Muscle of leg (tissue), 11 donors: ENCODE data around the gene PDPK1. TPM values are rescaled to one million over a fixed set of nuclear protein-coding genes. Genes with fewer than 3 reads are reported as not detected.

ENCODE experiments used
- DNase-seq: peaks from one replicate; pipeline ENCODE4 v3.0.0; 2013
- H3K27ac ChIP-seq: one replicate; pipeline ENCODE4 v1.5.1; 2013; ENCODE audit warnings: mild to moderate bottlenecking, low read length, control low read depth
- H3K27me3 ChIP-seq: one replicate; pipeline ENCODE4 v1.6.1; 2013; ENCODE audit warnings: low read length; ENCODE audit not compliant: control insufficient read depth, insufficient read depth
- H3K36me3 ChIP-seq: one replicate; pipeline ENCODE4 v1.6.1; 2013; ENCODE audit warnings: low read length; ENCODE audit not compliant: control insufficient read depth, insufficient read depth
- H3K4me1 ChIP-seq: one replicate; pipeline ENCODE4 v1.6.1; 2013; ENCODE audit warnings: low read length; ENCODE audit not compliant: control insufficient read depth, insufficient read depth
- H3K4me3 ChIP-seq: one replicate; pipeline ENCODE4 v1.5.1; 2013; ENCODE audit warnings: low read length, control low read depth
- H3K9me3 ChIP-seq: replicated peaks from 2 replicates; pipeline ENCODE4 v1.6.1; 2013; ENCODE audit warnings: low read depth, low read length; ENCODE audit not compliant: control insufficient read depth
- WGBS: methylation state at CpG from one replicate; pipeline ENCODE4 v1.1.5; 2013; ENCODE audit warnings: missing lambda C conversion rate; ENCODE audit not compliant: insufficient coverage; 5-methylcytosine and 5-hydroxymethylcytosine counted together
- polyA plus RNA-seq, 8 donors: library from polyadenylated mRNA; unstranded; fragments of 120-200 nt; gene quantifications; one replicate each; pipeline versions ENCODE4 v1.2.1 to v1.2.3, GENCODE V29; 2013; ENCODE audit warnings: inconsistent platforms in 1 of 8, low replicate concordance in 1 of 8; ENCODE audit not compliant: insufficient read length in 8 of 8, insufficient read depth in 1 of 8
- total RNA-seq: library from RNA; stranded (reverse); fragments of 120-200 nt; gene quantifications from one replicate; pipeline ENCODE4 v1.2.4, GENCODE V29; 2013

PDPK1 gene
- total and polyA plus RNA-seq, 9 donors: 14.9 to 37.3 (median 28.3) TPM

GRCh38 chr16:2496223-2497115 lies 41.4 kb upstream of the PDPK1 start:
- no peaks in the 10 kb centered on the region for H3K27me3 ChIP-seq
- WGBS: 91% methylated on average over 62 of the region's 62 CpGs
- DNase-seq: no peak
- no peaks in the 10 kb centered on the region for H3K9me3 ChIP-seq
- peaks cover 31% of the 10 kb centered on the region for H3K4me1 ChIP-seq
- H3K36me3 ChIP-seq: peaks cover 54% of the 10 kb centered on the region
- no peak overlapping the region for H3K4me3 ChIP-seq
- H3K27ac ChIP-seq: peak overlapping the region; percentile 65

GRCh38 chr16:2497116-2497630 lies 40.6 kb upstream of the PDPK1 start:
- H3K27ac ChIP-seq: peak overlapping the region; percentile 65
- H3K9me3 ChIP-seq: no peaks in the 10 kb centered on the region
- peak; percentile 73 for DNase-seq
- H3K4me3 ChIP-seq: no peak overlapping the region
- no peaks in the 10 kb centered on the region for H3K27me3 ChIP-seq
- H3K36me3 ChIP-seq: peaks cover 54% of the 10 kb centered on the region
- H3K4me1 ChIP-seq: peaks cover 38% of the 10 kb centered on the region
- 46% methylated on average over 17 of the region's 21 CpGs for WGBS

- Histone ChIP-seq H3K36me3 (peaks cover 54% of the 10 kb centered on the region), H3K27ac (peak overlapping the region; percentile 65), H3K27me3 (no peaks in the 10 kb centered on the region), H3K4me1 (peaks cover 46% of the 10 kb centered on the region), H3K4me3 (no peak overlapping the region), H3K9me3 (no peaks in the 10 kb centered on the region)
- no peak for DNase-seq
- 80% methylated on average over 24 of the region's 26 CpGs for WGBS
These were observed 39.9 kb upstream of the PDPK1 start for GRCh38 chr16:2497695-2498484.

- Histone ChIP-seq H3K9me3 (no peaks in the 10 kb centered on the region), H3K4me3 (no peak overlapping the region), H3K36me3 (peaks cover 51% of the 10 kb centered on the region), H3K27ac (no peak overlapping the region), H3K4me1 (peaks cover 47% of the 10 kb centered on the region), H3K27me3 (no peaks in the 10 kb centered on the region)
- WGBS: 75% methylated on average over 8 of the region's 15 CpGs
- DNase-seq: no peak
These were observed 39.1 kb upstream of the PDPK1 start for GRCh38 chr16:2498531-2499253.

- WGBS: 80% methylated on average over 2 of the region's 6 CpGs
- Histone ChIP-seq H3K9me3 (no peaks in the 10 kb centered on the region), H3K27ac (no peak overlapping the region), H3K4me3 (no peak overlapping the region), H3K4me1 (peaks cover 47% of the 10 kb centered on the region), H3K27me3 (no peaks in the 10 kb centered on the region), H3K36me3 (peaks cover 47% of the 10 kb centered on the region)
- DNase-seq: no peak
These were observed 38.4 kb upstream of the PDPK1 start for GRCh38 chr16:2499454-2499853.

- WGBS: 87% methylated on average over 26 of the region's 29 CpGs
- Histone ChIP-seq H3K27me3 (no peaks in the 10 kb centered on the region), H3K9me3 (no peaks in the 10 kb centered on the region), H3K4me3 (no peak overlapping the region), H3K4me1 (peaks cover 47% of the 10 kb centered on the region), H3K27ac (no peak overlapping the region), H3K36me3 (peaks cover 47% of the 10 kb centered on the region)
- DNase-seq: no peak
These were observed 37.9 kb upstream of the PDPK1 start for GRCh38 chr16:2499890-2500429.

- H3K4me3 ChIP-seq: no peak overlapping the region
- H3K9me3 ChIP-seq: no peaks in the 10 kb centered on the region
- peaks cover 47% of the 10 kb centered on the region for H3K4me1 ChIP-seq
- H3K27ac ChIP-seq: no peak overlapping the region
- no peak for DNase-seq
- peaks cover 47% of the 10 kb centered on the region for H3K36me3 ChIP-seq
- 86% methylated on average over 13 of the region's 20 CpGs for whole genome bisulfite sequencing
- no peaks in the 10 kb centered on the region for H3K27me3 ChIP-seq
These were observed 37.3 kb upstream of the PDPK1 start for GRCh38 chr16:2500430-2500917.

- Histone ChIP-seq H3K36me3 (peaks cover 45% of the 10 kb centered on the region), H3K4me1 (peaks cover 47% of the 10 kb centered on the region), H3K27ac (peak overlapping the region; percentile 31), H3K27me3 (no peaks in the 10 kb centered on the region), H3K9me3 (no peaks in the 10 kb centered on the region), H3K4me3 (peak overlapping the region; percentile 40)
- peak; percentile 90 for DNase-seq
- WGBS: 47% methylated on average over 16 of the region's 23 CpGs
These were observed 36.7 kb upstream of the PDPK1 start for GRCh38 chr16:2500918-2501750.
